DMS153 (cell line): ENCODE measurements around the gene TFPT.
"Not testable (repeated sequence)": the region's sequence is repeated elsewhere in the genome, so short reads cannot be mapped to it uniquely, and the experiment has no call there.

Experiments
- DNase-seq: peaks from one replicate; lab custom pipeline; 2025; lab: John Stamatoyannopoulos, UW

TFPT gene

DNA sequence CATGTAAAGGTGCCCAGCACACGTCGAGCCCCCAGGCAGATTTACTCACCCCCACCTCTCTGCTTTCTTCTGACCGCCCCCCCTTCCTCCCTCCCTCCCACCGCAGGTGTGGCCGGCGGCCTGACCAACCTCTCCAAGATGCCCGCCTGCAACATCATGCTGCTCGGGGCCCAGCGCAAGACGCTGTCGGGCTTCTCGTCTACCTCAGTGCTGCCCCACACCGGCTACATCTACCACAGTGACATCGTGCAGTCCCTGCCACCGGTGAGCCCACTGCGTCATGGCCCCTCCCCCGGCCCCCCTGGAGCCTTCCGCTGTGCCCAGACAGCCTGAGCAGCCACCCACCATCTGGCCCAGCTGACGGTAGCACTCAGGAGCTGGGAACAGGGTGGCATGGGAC lies 8.9 kb upstream of the TFPT start:
- no peak for DNase-seq

DNA sequence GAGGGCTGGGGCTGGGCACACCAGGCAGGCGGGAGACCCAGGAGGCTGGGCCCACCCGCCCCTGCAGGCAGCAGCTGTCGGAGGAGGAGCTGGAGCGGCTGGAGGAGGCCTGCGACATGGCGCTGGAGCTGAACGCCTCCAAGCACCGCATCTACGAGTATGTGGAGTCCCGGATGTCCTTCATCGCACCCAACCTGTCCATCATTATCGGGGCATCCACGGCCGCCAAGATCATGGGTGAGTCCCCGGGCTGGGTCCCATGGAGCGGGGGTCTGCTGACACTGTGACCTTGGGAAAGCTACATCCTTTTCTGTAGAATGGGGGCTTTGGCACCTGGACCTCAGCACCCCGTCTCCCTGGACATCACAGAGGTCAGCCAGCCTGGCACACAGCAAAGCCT lies 8.2 kb upstream of the TFPT start:
- no peak for DNase-seq

DNA sequence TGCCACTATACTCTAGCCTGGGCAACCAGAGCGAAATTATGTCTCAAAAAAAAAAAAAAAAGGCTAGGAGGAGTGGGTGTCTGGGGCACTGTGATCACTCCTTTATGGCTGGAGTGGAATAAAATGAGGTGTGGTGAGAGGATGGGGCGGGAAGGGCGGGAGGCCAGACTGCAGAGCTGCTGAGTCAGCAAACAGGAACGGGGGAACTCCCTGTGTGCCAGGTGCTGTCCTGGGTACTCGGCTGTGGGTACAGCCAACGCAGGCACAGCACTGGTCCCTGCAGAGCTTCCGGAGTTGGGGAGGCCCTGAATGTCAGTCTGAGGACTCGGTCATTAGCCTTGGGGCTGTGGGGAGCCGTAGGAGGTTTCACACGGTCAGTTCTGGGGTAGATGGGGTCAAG lies 5.8 kb upstream of the TFPT start:
- DNase-seq: no peak

DNA sequence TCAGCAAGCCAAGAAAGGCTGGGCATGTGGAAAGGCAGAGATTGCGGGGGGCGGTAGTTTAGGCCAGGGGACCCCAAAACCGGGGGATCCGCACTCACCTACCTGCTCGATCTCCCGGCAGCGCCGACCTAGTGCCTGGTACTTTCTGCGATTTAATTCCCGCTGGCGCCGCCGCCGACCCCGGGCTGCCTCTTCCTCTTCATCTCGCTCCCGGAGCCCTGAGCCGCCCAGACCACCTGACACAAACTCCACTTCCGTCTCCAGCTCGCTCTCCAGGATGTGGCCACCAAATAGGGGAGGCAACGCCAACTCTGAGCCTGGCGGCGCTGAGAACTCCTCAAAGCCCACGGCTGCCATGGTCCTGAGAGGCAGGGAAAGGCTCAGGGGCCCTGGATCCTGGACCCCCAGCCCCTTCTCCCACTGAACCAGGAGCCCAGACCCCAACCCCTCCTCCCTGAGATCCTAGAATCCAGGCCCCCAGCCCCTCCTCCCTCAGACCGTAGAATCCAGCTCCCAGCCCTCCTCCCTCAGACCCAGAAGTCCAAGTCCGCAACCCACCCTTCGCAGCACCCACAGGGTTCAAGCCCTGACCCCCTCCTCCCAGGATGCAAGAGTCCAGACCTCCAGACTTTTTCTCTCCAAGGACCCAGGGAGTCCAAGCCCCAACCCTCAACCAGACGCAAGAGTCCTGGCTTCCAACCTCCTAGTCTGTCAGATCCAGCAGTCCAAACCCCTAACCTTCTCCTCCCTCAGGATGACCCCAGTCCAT lies 933 bp downstream of the TFPT start:
- DNase-seq: peak; percentile 2

GRCh38 chr19:54109651-54110050 lies 5.8 kb downstream of the TFPT start:
- DNase-seq: no peak

DNA sequence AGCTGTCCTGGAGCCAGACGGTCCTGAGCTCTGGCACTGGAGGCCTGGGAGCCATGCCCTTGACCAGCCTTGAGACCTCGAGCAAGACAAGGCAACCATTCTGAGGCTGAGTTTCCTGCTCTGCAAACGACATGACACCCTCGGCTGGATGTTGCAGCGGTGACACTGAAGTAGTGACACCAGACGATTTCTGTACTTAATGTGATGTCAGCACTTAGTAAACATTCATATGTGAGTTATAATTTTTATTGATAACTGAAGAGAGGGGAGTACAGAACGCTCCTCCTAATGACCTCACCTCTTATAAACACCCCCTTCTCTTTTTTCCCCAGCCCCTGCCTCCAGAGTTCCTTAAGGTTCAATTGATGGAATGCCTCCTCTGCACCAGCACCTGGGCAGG lies 7.0 kb downstream of the TFPT start:
- DNase-seq: no peak

- no peak for DNase-seq
These were observed 7.5 kb downstream of the TFPT start for GRCh38 chr19:54107876-54108490.

DNA sequence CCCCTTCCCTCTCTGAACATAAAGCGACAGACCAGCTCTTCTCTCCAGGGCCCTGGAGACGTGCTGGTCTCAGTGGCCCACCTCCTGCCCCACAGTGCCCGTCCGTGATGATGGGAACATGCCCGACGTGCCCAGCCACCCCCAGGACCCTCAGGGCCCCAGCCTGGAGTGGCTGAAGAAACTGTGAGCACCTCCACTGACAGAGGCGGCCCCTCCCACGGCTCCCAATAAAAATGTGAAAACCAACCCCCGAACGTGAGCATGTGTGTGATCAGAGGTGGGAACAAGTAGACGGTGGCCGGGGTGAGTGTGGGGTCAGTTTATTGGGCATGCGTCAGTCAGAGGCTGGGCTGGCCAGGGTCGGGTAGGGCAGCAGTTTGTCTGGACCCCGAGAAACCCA lies 8.7 kb downstream of the TFPT start:
- no peak for DNase-seq

- DNase-seq: no peak
These were observed 9.7 kb downstream of the TFPT start for GRCh38 chr19:54105796-54106195.

- no peak for DNase-seq
These were observed 10.3 kb downstream of the TFPT start for GRCh38 chr19:54104998-54105715.

GRCh38 chr19:54102421-54103169 lies 12.9 kb downstream of the TFPT start, which contains the start of gene NDUFA3:
Gene NDUFA3 (plus strand): TSS chr19:54102855. CDS start chr19:54102879, 24 bp downstream.
- peak; percentile 97 for DNase-seq

GRCh38 chr19:54100561-54100960 lies 14.9 kb downstream of the TFPT start, which contains the start of gene OSCAR:
Gene OSCAR (minus strand): TSS chr19:54100803. CDS start chr19:54100792, 11 bp downstream.
- DNase-seq: no peak

GRCh38 chr19:54099903-54100255 lies 15.6 kb downstream of the TFPT start:
- DNase-seq: not testable (repeated sequence)

DNA sequence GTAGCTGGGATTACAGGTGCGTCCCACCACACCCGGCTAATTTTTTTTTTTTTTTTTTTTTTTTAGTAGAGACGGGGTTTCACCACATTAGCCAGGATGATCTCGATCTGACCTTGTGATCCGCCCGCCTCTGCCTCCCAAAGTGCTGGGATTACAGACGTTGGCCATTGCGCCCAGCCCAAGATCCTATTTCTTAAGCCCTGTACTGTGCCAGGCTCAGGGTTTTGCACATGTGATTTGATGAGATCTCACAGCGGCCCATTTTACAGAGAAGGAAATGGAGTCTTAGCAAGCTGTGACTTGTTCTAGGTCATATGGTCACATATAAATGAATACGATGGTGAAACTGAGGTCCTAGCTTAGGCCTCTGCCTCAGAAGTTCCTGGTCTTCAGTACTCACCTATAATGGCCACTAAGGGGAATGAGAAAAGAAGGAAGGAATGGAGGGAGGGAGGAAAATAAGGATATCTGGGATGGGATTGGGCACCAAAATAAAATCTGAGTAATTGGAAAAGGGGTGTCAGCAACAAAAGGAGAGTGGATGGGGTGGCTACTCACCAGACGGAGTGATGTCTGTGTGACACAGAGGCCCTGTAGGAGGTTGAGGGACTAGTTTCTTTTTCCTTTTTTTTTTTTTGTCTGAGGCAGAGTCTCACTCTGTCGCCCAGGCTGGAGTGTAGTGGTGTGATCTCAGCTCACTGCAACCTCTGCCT lies 16.1 kb downstream of the TFPT start:
- no peak for DNase-seq

- DNase-seq: peak; percentile 19
These were observed 18.8 kb downstream of the TFPT start for GRCh38 chr19:54096617-54097106.

DNA sequence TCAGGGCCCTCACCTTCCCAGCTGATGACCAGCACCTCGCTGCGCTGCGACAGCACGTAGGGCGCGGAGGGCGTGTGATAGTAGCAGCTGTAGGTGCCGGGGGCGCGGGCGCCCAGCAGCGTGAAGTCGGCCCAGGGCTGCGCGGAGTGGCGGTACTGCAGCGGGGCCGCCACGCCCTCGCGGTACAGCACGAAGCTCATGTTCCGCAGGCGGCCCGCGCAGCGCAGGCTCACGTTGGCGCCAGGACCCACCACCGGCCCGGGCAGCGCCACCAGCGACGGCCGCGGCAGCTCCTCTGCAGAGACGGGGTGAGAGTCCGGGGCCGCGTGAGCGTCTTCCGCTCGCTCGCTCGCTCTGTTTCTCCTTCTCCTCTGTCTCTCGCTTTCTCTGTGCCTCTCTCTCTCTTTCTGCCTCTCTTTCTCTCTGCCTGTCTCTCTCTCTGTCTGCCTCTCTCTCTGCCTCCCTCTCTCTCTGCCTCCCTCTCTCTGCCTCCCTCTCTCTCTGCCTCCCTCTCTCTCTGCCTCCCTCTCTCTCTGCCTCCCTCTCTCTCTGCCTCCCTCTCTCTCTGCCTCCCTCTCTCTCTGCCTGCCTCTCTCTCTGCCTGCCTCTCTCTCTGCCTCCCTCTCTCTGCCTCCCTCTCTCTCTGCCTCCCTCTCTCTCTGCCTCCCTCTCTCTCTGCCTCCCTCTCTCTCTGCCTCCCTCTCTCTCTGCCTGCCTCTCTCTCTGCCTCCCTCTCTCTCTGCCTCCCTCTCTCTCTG lies 19.4 kb downstream of the TFPT start:
- peak; percentile 6 for DNase-seq

DNA sequence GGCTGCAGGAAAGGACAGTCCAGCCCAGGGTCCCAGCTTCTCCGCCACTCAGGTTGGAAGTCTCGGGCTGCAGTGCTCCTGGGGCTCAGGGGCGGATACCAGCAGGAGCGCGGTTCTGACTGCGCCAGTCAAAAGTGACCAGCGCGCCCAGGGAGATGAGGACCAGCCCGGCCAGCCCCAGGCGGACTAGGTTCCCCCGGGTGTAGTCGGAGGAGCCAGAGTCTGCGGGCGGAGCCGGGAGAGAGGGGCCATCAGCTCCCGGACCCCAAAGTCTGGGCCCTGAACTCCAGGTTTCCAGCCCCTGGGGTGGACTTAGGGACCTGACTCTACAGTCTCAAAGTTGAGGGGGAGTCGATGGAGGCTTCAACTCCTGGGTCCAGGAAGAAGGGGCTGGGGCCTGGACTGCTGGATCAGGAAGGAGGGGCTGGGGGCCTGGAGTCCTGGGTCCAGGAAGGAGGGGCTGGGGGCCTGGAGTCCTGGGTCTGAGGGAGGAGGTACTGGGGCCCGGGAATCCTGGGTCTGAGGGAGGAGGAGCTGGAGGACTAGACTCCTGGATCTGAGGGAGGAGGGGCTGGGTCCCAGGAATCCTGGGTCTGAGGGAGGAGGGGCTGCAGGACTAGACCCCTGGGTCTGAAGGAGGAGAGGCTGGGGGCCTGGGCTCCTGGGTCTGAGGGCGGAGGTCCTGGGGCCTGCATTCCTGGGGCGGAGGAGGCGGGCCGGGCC lies 20.2 kb downstream of the TFPT start:
- DNase-seq: no peak

DNA sequence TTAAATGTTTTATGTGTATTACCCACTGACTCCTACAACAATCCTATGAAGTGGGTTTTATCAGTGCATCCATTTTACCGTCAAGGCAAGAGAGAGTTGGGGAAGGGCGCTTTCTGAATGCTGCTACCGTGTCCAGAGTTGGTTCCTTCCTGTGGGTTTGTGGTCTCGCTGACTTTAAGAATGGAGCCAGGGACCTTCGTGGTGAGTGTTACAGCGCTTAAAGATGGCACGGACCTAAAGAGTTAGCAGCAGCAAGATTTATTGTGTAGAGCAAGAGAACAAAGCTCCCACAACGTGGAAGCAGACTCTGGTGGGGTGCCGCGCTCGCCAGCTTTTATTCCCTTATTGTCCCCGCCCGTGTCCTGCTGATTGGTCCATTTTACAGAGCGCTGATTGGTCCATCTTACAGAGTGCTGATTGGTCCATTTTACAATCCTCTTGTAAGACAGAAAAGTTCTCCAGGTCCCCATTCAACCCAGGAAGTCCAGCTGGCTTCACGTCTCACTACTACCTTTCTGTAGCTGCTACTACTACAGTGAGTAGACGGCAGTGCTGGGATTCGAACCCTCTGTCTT lies 20.9 kb downstream of the TFPT start:
- DNase-seq: no peak

DNA sequence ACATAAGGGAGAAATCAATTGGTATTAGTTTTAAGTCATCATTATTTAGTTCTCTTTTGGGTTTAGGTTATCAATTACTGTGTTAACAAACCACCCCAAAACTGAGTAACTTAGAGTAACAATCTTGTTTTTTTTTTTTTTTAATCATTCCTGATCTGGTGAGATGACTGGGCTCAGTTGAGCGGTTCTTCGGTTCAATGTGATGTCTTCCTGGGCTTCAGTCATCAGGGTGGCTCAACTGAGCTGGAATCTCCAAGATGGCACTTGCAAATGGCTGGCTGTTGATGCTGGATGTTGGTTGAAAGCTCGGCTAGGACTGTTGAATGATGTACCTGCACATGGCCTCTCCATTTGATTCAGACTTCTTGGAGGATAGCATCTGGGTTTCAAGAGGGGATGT lies 31.0 kb downstream of the TFPT start:
- DNase-seq: no peak

- no peak for DNase-seq
These were observed 34.4 kb downstream of the TFPT start, which contains the start of gene TARM1 for GRCh38 chr19:54081032-54081431. Gene TARM1 (minus strand): TSS chr19:54081365. CDS start chr19:54081340, 25 bp downstream.
